Measurements from ENCODE around the gene AVPI1.

The AVPI1 gene

DNA sequence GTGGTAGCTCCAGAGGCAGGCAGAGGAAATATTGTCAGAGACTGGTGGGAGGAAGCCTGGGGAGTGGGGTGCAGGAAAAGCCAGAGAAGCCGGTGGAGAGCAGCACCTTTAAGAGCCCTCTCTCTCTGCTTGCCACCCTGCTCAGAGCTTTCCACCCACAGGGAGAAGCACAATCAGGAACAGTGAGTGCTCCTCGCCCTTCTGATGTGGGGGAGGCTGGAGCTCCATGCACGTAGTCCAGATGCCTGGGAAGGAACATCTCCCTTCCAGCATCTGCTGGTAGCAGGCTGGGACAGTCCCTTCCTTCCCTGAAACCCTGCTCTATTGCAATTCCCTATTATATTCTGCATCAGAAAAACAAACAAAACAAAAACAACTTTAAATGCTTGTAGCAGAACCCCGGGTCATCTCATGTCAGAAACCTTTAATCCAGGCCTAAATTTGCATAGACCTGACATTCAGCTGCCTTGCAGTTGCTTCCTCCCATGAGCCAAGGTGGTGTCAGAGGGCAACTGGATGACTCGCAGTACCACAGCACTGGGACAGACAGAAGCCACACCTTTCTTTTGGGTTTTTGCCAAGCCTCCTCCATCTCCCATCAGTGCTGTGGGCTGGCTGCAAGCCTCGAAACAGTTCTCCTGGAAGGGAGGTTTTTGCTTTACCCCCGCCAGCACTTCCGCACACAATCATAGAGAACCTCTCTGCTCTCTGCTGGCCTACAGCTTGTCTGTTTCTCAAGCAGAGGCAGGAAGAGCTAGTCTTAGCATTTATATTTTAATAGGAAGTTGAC lies 13.1 kb downstream of the AVPI1 start:
- H3K27me3 ChIP-seq (ENCODE audit: insufficient read depth, low read length, poor library complexity), result no peaks in the 10 kb centered on the region
- no peak overlapping the region for H3K56ac ChIP-seq (ENCODE audit: low read length)
- H3K4me1 ChIP-seq (ENCODE audit: control insufficient read depth, low read depth, low read length), result no peaks in the 10 kb centered on the region
- H2BK120ac ChIP-seq (ENCODE audit: low read depth, low read length), result no peak overlapping the region
- H3K4me2 ChIP-seq (ENCODE audit: low read length), result no peak overlapping the region
- WGBS (ENCODE audit: extremely low coverage, insufficient coverage, low lambda C conversion rate), result no CpG with 5 or more reads among the region's 8 CpGs
- no peak overlapping the region for H3K4me3 ChIP-seq (ENCODE audit: low read length)
- no peak overlapping the region for H2AK5ac ChIP-seq (ENCODE audit: low read length)
- no peak overlapping the region for H4K5ac ChIP-seq (ENCODE audit: low read length)
- no peak for DNase-seq
- H3K27ac ChIP-seq (ENCODE audit: low read depth, low read length), result no peak overlapping the region
- no peak overlapping the region for H3K23ac ChIP-seq (ENCODE audit: low read length)
- H4K8ac ChIP-seq (ENCODE audit: low read depth, low read length), result no peak overlapping the region
- H3K18ac ChIP-seq (ENCODE audit: low read length), result no peak overlapping the region
- no peak overlapping the region for H2BK15ac ChIP-seq (replicated peaks; ENCODE audit: low read depth)
- H3K79me2 ChIP-seq (ENCODE audit: control insufficient read depth, insufficient read depth, low read length), result no peaks in the 10 kb centered on the region
- no peak overlapping the region for H2BK5ac ChIP-seq (ENCODE audit: low read length)
- H3K4ac ChIP-seq (ENCODE audit: low read depth, low read length), result no peak overlapping the region
- no peaks in the 10 kb centered on the region for H3K79me1 ChIP-seq (ENCODE audit: low read length)
- H3K9ac ChIP-seq (ENCODE audit: low read length), result no peak overlapping the region
- peaks cover 13% of the 10 kb centered on the region for H3K36me3 ChIP-seq (ENCODE audit: control insufficient read depth, insufficient read depth, low read length)

GRCh38 chr10:97669571-97669970 lies 17.5 kb downstream of the AVPI1 start:
- H3K36me3 ChIP-seq (ENCODE audit: control insufficient read depth, insufficient read depth, low read length), result peaks cover 13% of the 10 kb centered on the region
- H3K56ac ChIP-seq (ENCODE audit: low read length), result no peak overlapping the region
- no peak overlapping the region for H4K5ac ChIP-seq (ENCODE audit: low read length)
- no peak overlapping the region for H3K27ac ChIP-seq (ENCODE audit: low read depth, low read length)
- WGBS (ENCODE audit: extremely low coverage, insufficient coverage, low lambda C conversion rate), result no CpG with 5 or more reads among the region's 1 CpG
- H4K8ac ChIP-seq (ENCODE audit: low read depth, low read length), result no peak overlapping the region
- H2AK5ac ChIP-seq (ENCODE audit: low read length), result no peak overlapping the region
- H3K4me1 ChIP-seq (ENCODE audit: control insufficient read depth, low read depth, low read length), result no peaks in the 10 kb centered on the region
- H3K23ac ChIP-seq (ENCODE audit: low read length), result no peak overlapping the region
- H3K79me2 ChIP-seq (ENCODE audit: control insufficient read depth, insufficient read depth, low read length), result no peaks in the 10 kb centered on the region
- H3K79me1 ChIP-seq (ENCODE audit: low read length), result no peaks in the 10 kb centered on the region
- H3K9ac ChIP-seq (ENCODE audit: low read length), result no peak overlapping the region
- H3K18ac ChIP-seq (ENCODE audit: low read length), result no peak overlapping the region
- H3K27me3 ChIP-seq (ENCODE audit: insufficient read depth, low read length, poor library complexity), result no peaks in the 10 kb centered on the region
- no peak overlapping the region for H2BK5ac ChIP-seq (ENCODE audit: low read length)
- H3K4me2 ChIP-seq (ENCODE audit: low read length), result no peak overlapping the region
- no peak overlapping the region for H3K4ac ChIP-seq (ENCODE audit: low read depth, low read length)
- DNase-seq, result no peak
- no peak overlapping the region for H2BK120ac ChIP-seq (ENCODE audit: low read depth, low read length)
- no peak overlapping the region for H3K4me3 ChIP-seq (ENCODE audit: low read length)
- no peak overlapping the region for H2BK15ac ChIP-seq (replicated peaks; ENCODE audit: low read depth)

- no peak overlapping the region for H3K9ac ChIP-seq (ENCODE audit: low read length)
- H3K79me2 ChIP-seq (ENCODE audit: control insufficient read depth, insufficient read depth, low read length), result no peaks in the 10 kb centered on the region
- no peak overlapping the region for H3K4me2 ChIP-seq (ENCODE audit: low read length)
- H2AK5ac ChIP-seq (ENCODE audit: low read length), result no peak overlapping the region
- H4K8ac ChIP-seq (ENCODE audit: low read depth, low read length), result no peak overlapping the region
- H4K5ac ChIP-seq (ENCODE audit: low read length), result no peak overlapping the region
- H3K18ac ChIP-seq (ENCODE audit: low read length), result no peak overlapping the region
- no peaks in the 10 kb centered on the region for H3K27me3 ChIP-seq (ENCODE audit: insufficient read depth, low read length, poor library complexity)
- H3K4ac ChIP-seq (ENCODE audit: low read depth, low read length), result no peak overlapping the region
- WGBS (ENCODE audit: extremely low coverage, insufficient coverage, low lambda C conversion rate), result no CpG with 5 or more reads among the region's 6 CpGs
- H2BK15ac ChIP-seq (replicated peaks; ENCODE audit: low read depth), result no peak overlapping the region
- no peak overlapping the region for H3K4me3 ChIP-seq (ENCODE audit: low read length)
- H3K79me1 ChIP-seq (ENCODE audit: low read length), result no peaks in the 10 kb centered on the region
- H3K23ac ChIP-seq (ENCODE audit: low read length), result no peak overlapping the region
- H3K27ac ChIP-seq (ENCODE audit: low read depth, low read length), result no peak overlapping the region
- H3K36me3 ChIP-seq (ENCODE audit: control insufficient read depth, insufficient read depth, low read length), result peaks cover 12% of the 10 kb centered on the region
- no peak for DNase-seq
- no peak overlapping the region for H2BK120ac ChIP-seq (ENCODE audit: low read depth, low read length)
- no peak overlapping the region for H3K56ac ChIP-seq (ENCODE audit: low read length)
- H2BK5ac ChIP-seq (ENCODE audit: low read length), result no peak overlapping the region
- no peaks in the 10 kb centered on the region for H3K4me1 ChIP-seq (ENCODE audit: control insufficient read depth, low read depth, low read length)
Measured at GRCh38 chr10:97667463-97667862, 19.6 kb downstream of the AVPI1 start.

- WGBS (ENCODE audit: extremely low coverage, insufficient coverage, low lambda C conversion rate), result no CpG with 5 or more reads among the region's 7 CpGs
- no peak overlapping the region for H4K5ac ChIP-seq (ENCODE audit: low read length)
- no peak for DNase-seq
- no peak overlapping the region for H3K56ac ChIP-seq (ENCODE audit: low read length)
- no peaks in the 10 kb centered on the region for H3K79me1 ChIP-seq (ENCODE audit: low read length)
- H2BK15ac ChIP-seq (replicated peaks; ENCODE audit: low read depth), result no peak overlapping the region
- no peak overlapping the region for H2BK5ac ChIP-seq (ENCODE audit: low read length)
- H3K4me3 ChIP-seq (ENCODE audit: low read length), result no peak overlapping the region
- H3K27ac ChIP-seq (ENCODE audit: low read depth, low read length), result no peak overlapping the region
- no peak overlapping the region for H2AK5ac ChIP-seq (ENCODE audit: low read length)
- H3K79me2 ChIP-seq (ENCODE audit: control insufficient read depth, insufficient read depth, low read length), result no peaks in the 10 kb centered on the region
- no peaks in the 10 kb centered on the region for H3K4me1 ChIP-seq (ENCODE audit: control insufficient read depth, low read depth, low read length)
- no peak overlapping the region for H4K8ac ChIP-seq (ENCODE audit: low read depth, low read length)
- peaks cover 14% of the 10 kb centered on the region for H3K36me3 ChIP-seq (ENCODE audit: control insufficient read depth, insufficient read depth, low read length)
- no peaks in the 10 kb centered on the region for H3K27me3 ChIP-seq (ENCODE audit: insufficient read depth, low read length, poor library complexity)
- no peak overlapping the region for H3K18ac ChIP-seq (ENCODE audit: low read length)
- H3K23ac ChIP-seq (ENCODE audit: low read length), result no peak overlapping the region
- H3K4me2 ChIP-seq (ENCODE audit: low read length), result no peak overlapping the region
- H2BK120ac ChIP-seq (ENCODE audit: low read depth, low read length), result no peak overlapping the region
- H3K4ac ChIP-seq (ENCODE audit: low read depth, low read length), result no peak overlapping the region
- H3K9ac ChIP-seq (ENCODE audit: low read length), result no peak overlapping the region
Measured at GRCh38 chr10:97666992-97667391, 20.0 kb downstream of the AVPI1 start.

DNA sequence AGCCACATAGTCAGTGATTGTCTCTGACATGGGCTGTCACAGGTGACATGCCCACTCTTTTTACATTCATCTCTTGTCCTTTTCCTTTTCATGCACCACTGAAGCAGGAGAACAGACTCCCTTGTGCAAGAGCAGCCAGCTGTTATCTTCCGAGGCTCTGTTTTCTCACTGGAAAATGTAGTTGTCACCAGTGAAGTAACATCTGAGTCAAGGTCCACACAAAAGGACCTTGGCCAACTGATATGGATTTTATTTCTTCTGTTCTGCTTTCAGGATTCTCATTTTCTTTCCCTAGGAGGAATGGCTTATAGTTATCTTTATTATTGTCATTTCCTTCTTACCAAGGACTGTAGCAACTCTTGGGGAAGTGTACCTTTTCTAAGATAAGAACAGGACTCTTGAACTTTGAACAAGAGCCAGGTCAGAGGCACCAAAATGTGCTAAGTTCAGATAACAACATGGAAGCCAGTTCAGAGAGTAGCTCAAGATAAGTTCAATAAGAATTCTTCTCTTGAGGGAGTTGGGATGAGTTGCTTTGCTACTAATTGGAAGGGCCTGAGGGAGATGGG lies 22.7 kb downstream of the AVPI1 start:
- no peaks in the 10 kb centered on the region for H3K27me3 ChIP-seq (ENCODE audit: insufficient read depth, low read length, poor library complexity)
- H3K23ac ChIP-seq (ENCODE audit: low read length), result no peak overlapping the region
- H3K56ac ChIP-seq (ENCODE audit: low read length), result no peak overlapping the region
- DNase-seq, result no peak
- no peak overlapping the region for H3K18ac ChIP-seq (ENCODE audit: low read length)
- no peak overlapping the region for H3K4me2 ChIP-seq (ENCODE audit: low read length)
- no CpG with 5 or more reads among the region's 1 CpG for WGBS (ENCODE audit: extremely low coverage, insufficient coverage, low lambda C conversion rate)
- H3K27ac ChIP-seq (ENCODE audit: low read depth, low read length), result no peak overlapping the region
- H3K4ac ChIP-seq (ENCODE audit: low read depth, low read length), result no peak overlapping the region
- no peak overlapping the region for H4K8ac ChIP-seq (ENCODE audit: low read depth, low read length)
- H3K4me1 ChIP-seq (ENCODE audit: control insufficient read depth, low read depth, low read length), result no peaks in the 10 kb centered on the region
- no peak overlapping the region for H2BK15ac ChIP-seq (replicated peaks; ENCODE audit: low read depth)
- H3K4me3 ChIP-seq (ENCODE audit: low read length), result no peak overlapping the region
- H3K79me1 ChIP-seq (ENCODE audit: low read length), result no peaks in the 10 kb centered on the region
- H4K5ac ChIP-seq (ENCODE audit: low read length), result no peak overlapping the region
- no peaks in the 10 kb centered on the region for H3K79me2 ChIP-seq (ENCODE audit: control insufficient read depth, insufficient read depth, low read length)
- no peak overlapping the region for H2BK120ac ChIP-seq (ENCODE audit: low read depth, low read length)
- H3K9ac ChIP-seq (ENCODE audit: low read length), result no peak overlapping the region
- H2AK5ac ChIP-seq (ENCODE audit: low read length), result no peak overlapping the region
- no peak overlapping the region for H2BK5ac ChIP-seq (ENCODE audit: low read length)
- peaks cover 13% of the 10 kb centered on the region for H3K36me3 ChIP-seq (ENCODE audit: control insufficient read depth, insufficient read depth, low read length)

All from mesendoderm (in vitro differentiated cells).